HG03378 (cell line): ENCODE measurements around the gene TRMU.
"Not testable (repeated sequence)": the region's sequence is repeated elsewhere in the genome, so short reads cannot be mapped to it uniquely, and the experiment has no call there.

Experiments
- ATAC-seq: cut with Tn5 transposase; IDR thresholded peaks from one replicate; pipeline ENCODE4 v1.9.1; 2021; ENCODE audit warnings: mild to moderate bottlenecking, moderate library complexity; ENCODE audit not compliant: unreplicated experiment

TRMU gene

DNA sequence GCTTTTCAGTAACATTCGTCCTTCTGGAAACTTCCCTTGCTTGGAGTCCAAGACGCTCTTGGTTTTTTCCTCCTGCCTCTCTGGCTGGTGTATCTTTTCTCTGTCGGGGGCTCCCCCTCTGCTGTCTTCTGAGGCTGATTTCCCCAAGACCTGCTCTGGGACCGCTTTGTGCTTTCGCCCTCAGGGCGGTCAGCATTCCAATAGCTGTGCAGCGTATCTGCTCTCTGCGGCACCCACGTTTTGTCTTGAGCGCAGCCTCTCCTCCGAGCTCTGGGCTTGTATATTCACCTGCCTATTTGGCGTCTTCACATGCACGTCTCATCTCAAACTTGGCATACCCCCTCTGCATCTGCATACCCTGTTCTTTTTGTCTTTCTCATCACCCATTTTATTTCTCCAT is 36.4 kb upstream of the TRMU start:
- no peak for ATAC-seq

DNA sequence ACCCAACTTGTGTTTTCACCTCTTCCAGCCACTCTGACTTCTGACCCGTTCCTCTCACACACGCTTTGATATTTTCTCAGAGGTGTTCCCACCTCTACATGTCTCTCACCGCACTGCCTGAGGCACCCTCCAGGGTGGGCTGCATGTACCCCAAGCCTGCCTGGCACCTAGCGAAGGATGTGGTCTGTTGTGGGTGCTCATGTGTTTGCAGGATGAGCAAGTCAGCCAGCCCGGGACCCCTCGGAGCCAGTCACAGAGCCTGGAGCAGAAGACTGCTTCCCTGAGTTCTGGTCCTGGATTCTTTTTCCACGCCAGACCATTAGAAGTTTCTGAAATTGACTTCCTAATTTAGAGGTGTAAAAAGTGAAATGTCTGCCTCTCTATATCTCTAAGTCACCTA is 35.0 kb upstream of the TRMU start:
- ATAC-seq: no peak

DNA sequence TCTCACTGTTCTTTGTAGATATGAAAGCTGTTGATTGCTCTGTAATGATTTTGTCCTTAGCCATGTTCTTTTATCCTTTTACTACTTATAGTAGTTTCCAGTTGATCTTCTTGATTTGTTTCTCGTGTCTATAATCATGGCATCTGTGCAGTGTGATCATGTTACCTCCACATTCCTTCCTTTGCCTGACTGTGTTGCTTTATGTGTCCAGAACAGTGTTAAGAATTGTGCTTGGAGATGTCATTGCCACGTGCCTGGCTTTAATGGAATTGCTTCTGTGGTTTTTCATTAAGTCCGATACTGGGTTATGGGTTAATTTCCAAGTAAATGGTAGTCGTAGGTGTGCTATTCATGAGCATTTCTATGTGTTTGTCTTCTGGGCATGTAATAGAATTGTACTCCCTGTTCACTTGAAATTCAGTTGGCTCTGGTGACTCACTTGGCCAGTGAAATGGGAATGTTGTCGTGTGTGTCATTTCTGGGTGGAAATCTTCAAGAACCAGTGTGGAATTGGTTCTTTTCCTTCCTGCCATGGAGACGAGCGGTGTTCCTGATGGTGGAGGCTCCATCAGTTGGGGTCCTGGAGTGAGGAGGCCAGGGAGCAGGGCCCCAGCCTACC is 32.1 kb upstream of the TRMU start:
- ATAC-seq: no peak

DNA sequence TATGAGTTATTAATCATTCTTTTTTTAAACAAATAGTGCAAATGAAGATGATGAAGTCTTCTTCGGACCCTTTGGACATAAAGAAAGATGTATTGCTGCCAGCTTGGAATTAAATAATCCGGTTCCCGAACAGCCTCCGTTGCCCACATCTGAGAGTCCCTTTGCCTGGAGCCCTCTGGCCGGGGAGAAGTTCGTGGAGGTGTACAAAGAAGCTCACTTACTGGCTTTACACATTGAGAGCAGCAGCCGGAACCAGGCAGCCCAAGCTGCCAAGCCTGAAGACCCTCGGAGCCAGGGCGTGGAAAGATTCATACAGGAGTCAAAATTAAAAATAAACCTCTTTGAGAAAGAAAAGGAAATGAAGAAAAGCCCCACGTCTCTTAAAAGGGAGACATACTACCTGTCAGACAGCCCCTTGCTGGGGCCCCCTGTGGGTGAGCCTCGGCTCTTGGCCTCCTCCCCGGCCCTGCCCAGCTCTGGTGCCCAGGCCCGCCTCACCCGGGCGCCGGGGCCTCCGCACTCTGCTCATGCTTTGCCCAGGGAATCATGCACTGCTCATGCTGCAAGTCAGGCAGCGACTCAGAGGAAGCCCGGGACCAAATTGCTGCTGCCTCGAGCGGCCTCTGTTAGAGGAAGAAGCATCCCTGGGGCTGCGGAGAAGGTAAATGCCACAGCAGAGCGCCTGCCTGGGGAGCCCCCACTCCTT is 27.1 kb upstream of the TRMU start:
- no peak for ATAC-seq

DNA sequence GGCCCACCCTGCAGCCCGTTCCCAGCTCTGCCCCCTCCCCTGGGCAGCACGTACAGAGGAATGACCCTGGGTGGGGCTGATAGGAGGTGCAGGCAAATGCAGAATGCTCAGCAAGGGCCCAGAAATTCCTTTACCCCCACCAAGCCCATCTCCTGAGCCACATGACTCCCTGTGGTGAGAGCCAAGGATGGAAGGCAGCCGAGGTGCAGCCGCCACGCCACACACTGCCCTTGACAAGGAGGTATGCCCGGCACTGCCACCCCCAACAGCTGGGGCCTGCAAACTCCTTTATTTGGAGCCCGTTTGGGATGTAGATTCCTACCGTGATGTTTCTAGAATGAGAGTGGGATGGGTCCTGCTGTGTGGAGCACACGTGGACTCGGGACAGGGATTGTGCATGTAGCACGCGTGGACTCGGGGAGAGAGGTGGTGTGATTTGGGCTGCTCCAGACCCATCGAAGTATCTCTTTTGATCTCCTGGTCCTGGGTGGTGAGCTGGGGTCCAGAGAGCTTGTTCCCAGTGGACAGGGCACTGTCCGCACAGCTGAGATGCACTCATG is 25.9 kb upstream of the TRMU start:
- ATAC-seq: no peak

DNA sequence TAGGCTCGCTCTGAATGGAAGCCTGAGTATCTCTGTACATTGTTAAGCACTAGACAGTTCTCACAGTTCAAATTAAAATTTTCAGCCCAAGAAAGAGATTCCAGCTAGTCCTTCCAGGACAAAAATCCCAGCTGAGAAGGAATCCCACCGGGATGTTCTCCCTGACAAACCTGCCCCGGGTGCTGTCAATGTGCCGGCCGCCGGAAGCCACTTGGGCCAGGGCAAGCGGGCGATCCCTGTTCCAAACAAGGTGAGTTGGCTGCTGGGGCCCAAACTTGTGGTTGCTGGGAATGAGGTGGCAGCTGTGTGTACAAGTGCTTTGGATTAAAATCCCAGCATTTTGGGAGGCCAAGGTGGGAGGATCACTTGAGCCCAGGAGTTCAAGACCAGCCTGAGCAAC is 23.5 kb upstream of the TRMU start:
- no peak for ATAC-seq

DNA sequence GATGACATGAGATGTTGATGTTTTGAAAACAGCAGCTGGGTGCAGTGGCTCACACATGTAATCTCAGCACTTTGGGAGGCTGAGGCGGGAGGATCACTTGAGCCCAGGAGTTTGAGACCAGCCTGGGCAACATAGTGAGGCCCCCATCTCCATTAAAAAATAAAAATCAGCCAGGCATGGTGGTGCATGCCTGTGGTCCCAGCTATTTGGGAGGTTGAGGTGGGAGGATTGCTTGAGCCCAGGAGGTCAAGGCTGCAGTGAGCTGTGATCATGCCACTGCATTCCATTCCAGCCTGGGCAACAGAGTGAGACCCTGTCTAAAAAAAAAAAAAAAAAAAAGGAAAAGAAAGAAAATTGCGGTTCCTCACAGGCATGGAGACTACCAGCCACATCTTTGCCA is 22.7 kb upstream of the TRMU start:
- ATAC-seq: not testable (repeated sequence)

DNA sequence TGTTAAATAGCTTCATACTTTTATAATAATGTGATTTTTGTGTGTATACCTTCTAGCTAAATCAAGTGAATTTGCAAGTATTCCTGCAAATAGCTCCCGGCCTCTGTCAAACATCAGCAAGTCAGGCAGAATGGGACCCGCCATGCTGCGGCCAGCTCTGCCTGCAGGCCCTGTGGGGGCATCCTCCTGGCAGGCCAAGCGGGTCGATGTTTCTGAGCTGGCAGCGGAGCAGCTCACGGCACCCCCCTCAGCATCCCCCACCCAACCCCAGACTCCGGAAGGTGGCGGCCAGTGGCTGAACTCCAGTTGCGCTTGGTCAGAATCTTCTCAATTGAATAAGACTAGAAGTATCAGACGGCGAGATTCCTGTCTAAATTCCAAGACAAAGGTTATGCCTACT is 19.5 kb upstream of the TRMU start:
- ATAC-seq: no peak

DNA sequence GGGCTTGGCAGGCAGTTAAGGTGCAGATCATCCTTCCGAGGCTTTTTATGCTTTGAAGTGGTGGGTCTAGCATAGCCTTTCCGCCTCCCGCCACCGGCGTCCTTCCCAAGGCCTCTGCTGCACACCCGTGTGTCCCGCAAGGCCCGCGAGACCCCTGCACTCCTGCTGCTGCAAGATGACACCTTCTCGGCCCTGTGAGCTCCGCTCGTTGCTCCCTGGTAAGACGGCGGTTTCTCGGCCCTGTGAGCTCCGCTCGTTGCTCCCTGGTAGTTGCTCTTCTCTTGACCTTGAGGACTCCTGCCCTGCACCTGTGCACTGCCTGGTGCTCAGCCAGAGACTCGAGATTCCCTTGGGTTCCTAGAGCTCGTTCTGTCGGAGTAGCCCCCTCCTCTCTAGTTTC is 17.9 kb upstream of the TRMU start:
- no peak for ATAC-seq

DNA sequence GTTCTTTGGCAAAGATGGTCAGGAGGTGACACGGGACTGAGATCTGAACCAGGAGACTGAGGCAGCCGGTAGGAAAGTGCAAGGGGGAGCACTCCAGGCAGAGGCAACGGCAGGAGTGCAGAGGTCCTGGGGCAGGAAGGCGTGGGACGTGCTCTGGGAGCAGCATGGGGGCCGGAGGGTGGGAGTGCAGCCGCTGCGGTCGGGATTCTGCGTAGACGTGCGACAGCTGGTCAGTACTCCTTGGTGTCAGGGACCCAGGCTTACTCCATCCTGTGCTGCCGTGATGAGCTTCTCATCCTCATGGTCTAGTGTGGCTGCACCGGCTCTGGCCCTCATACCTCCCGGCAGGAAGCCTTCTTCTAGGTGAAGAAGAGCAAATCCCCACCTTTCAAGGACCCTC is 16.9 kb upstream of the TRMU start:
- no peak for ATAC-seq

DNA sequence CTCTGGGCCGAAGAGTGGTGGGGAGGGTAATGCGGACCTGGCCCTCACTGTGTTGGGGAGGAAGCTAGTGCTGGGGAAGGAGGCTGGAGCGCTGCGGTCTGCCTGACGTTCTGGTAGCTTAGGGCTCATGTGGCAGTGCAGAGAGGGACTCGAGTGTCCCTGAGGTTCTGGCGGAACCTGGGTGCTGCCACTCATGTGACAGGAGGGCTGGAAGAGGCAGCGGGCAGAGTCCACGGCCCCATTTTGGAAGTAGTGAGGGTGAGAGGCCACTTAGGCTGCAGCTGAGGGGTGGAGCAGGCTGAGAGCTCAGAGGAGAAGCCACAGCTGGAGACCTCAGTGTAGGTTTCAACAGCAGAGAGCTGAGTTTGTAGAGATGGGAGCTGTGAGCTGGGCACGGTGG is 16.2 kb upstream of the TRMU start:
- no peak for ATAC-seq

DNA sequence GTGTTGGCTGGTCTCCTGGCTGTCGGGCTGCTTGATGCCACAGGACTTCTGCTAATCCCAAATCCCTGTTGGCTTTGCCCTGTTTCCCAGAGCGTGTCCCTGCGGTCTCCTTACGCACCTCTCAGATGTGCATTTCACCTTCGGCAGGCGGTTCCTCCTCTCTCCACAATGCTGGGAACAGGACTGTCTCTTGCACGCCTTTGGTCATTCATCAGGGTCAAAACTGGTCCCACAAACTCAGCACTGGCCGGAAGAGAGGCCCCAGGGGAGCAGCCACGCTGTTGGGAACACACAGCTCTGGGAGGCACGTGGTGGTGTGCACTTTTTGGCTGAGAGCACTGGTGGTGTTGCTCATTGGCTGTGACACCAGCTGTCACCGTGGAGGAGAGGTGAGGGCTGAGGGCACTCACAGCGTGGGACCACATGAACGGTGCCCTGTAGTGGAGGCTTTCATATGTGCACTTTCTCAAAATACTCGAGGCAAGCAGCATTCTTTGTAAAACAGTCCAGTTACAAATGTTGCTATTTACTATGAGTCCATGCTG is 15.3 kb upstream of the TRMU start:
- ATAC-seq: no peak

DNA sequence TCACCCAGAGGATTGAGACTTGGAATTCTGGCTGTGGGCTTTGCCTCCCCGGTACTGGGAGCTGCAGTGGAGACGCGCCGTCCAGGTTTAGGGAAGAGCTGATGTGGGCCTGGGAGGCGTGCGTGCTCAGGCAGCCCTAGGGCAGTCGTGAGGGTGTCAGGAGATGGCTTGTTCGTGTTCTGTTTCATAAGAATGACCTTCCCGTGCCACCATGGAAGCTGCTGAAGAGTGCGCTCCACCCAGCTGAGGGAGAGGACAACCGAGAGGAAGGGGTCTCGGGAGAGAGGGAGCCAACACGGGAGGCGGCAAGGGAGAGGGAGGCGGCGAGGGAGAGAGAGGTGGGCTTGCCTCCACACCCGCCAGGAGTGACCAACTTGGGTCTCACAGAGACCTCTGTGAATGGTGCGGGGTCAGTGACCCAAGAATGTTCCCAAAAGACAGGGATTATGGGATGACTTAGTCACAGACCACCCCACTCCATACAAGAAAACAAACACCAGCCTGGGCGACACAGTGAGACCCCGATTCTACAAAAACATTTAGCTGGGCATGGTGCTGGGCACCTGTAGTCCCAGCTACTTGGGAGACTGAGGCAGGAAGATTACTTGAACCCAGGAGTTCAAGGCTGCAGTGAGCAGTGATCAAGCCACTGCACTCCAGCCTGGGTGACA is 14.7 kb upstream of the TRMU start:
- ATAC-seq: no peak

DNA sequence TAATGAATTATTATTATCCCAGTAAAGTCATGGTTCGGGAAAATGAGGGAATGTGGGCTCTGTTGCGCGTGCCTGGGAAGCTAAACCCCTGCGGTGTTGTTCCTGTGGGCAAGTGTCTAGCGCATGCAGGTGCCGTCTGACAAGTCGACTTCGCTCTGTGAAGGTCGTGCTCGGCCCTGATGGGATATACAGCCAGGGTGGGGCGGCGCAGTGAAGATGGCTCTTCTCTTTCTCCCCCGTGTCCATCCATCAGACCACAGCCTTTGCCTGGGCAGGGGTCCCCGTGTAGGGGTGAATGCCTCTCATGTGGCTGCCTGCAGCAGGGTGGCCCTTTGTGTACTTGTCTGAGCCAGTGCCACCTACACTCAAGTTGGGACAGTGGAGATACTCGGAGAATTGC is 12.8 kb upstream of the TRMU start:
- ATAC-seq: no peak

DNA sequence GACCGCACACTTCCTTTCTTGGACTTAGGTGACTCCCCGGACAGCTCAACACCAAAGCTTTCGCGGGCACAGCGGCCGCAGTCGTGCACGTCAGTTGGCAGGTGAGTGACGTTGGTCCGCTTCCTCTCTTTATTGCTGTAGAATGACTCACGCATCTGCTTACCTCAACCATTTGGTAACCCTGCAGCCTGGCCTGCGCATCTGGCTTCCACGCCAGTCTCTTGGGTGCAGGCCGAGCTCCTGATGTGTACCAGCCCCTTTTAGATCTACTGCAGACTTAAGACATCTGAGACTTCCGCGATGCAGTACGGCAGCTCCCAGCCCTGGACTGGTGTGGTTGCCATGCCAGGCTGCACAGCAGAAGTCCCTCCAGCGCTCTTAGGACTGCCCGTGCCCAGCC is 12.4 kb upstream of the TRMU start:
- no peak for ATAC-seq

DNA sequence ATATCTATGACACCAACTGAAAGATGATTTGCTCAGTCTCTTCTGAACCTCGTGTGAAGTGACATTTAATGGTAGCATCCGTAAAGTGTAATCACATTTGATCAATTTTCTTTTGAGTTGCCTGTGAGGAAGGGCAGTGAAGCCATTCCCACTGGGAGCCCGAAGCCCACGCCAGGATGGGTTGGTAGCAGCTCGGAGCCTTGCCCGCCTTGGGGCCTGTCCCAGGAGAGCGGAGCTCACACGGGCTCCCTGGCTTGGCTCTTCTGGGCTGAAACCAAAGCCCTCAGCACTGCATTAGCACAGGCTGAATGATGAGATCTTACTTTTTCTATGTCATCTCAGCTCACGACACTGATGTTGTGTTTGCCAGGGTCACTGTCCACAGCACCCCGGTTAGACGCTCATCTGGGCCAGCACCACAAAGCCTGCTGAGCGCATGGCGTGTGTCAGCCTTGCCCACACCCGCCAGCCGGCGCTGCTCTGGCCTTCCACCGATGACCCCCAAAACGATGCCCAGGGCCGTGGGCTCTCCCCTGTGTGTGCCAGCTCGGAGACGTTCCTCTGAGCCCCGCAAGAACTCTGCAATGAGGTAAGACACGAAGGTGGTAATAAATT is 9.3 kb upstream of the TRMU start:
- ATAC-seq: no peak

DNA sequence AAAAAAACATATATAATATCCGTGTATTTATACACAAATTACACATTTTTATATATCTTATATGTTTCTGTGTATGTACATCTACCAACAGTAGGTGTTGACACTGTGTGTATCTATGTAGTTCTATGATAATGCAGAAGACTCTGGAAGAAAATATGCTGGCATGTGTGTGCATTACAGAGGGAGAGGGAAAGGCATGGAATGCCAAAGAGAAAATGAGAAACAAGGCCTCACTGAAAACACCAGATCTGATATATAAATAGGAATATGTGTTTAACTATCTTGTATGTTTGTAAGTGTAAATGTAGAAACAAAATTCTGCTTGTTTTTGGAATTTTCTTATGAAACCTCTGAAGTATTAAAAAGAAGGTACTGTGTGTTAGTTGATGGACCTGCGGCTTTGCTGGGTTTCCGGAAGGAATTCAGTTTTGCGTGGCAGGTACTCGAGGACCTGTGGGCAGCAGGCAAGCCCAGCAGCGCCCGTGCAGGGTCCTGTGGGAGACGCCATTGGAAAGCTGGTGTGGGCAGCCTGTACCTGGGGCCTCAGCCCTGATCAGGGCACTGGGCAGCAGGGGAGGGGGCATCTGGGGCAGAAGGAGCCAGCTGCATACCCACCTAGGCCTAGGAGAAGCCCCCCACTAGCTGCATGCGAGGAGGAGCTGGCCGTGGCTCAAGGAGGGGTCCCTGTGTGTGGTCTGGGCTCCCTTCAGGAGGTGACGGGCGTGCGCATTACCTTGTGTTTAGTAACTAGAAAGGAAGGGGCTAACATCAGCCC is 7.6 kb upstream of the TRMU start:
- no peak for ATAC-seq

DNA sequence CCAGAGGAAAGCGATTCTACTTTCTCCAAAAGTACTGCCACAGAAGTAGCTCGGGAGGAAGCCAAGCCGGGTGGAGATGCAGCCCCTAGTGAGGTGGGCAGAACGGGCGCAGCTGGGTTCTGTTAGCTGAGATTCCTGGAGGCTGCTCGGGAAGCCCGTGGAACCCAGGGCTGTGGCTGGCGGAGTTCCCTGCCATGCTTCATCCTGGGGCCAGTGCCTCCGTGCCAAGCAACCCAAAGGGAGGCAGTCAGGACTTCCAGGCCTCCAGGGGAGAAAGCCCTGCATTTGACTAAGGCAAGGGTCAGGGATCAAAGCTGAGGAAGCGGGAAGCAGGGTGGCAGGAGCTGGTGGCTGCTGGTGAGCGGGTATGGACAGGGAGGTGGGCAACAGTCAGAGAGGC is 6.7 kb upstream of the TRMU start:
- ATAC-seq: no peak

DNA sequence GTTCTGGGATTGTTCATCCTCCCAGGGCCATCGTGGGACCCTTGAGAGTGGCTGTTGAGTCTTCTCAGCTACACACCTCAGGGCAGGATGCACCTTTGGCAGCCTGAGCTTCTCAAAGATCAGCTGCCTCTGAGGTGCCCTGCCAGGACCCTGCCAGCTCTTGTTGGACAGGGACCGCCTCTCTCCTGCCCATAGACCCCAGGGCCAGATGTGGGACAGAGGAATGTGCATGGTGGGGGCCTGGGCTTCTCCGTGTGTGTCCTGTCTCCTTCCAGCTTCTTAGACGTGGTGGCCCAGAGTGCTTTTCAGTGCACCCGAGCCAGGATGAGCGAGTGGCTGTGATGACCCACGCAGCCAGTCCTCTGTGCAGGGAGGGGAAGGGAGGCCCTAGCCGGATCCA is 5.9 kb upstream of the TRMU start:
- no peak for ATAC-seq

DNA sequence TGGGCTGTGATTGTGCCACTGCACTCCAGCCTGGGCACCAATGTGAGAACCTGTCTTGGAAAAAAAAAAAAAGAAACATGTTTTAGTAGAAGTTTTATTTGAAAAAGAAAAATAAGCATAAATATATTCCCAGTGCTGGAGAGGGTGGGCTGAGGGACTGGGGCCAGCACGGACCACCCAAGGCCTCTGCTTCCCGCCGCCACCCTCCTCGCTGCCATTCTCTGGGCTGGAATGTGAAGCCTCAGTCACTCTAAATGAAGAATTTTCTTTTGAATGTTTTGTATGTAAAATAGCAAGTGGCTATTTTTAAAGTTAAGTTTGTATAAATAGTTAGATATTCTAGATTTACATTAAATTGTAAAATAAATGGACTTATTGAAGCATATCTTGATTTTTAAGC is 5.1 kb upstream of the TRMU start:
- ATAC-seq: no peak

DNA sequence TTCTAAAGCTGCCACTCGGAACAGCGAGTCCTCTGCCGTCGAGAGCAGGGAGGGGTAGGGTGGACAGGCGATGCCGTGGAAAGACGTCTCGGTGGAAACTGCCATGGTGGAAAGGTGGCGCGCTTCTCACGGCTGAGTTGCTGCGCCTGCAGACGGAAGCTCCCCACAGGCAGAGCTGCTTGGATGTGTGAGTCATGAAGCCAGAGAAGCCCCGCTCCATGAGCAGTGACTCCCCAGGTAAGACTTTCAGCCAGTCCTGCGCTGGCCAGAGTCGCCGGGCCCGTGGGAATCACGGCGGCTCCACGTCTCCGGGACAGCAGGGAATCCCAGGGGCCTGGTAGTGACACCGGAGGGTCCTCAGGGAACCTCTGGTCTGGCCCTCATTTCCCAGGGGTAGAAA is 4.0 kb upstream of the TRMU start:
- ATAC-seq: no peak
